GM12891 (cell line): Measurements from ENCODE around the gene HMCN2.

Source experiments
- PAX5 ChIP-seq: IDR thresholded peaks from 2 replicates; pipeline ENCODE4 v1.6.1; 2011; ENCODE audit warnings: low read length, moderate library complexity, mild to moderate bottlenecking; ENCODE audit not compliant: insufficient read depth, severe bottlenecking
- POLR2A ChIP-seq: IDR thresholded peaks from 2 replicates; pipeline ENCODE4 v1.6.1; 2011; ENCODE audit warnings: low read depth, low read length, control low read depth
- POLR2AphosphoS5 ChIP-seq: IDR thresholded peaks from 2 replicates; pipeline ENCODE4 v1.6.1; 2011; ENCODE audit warnings: low read depth, low read length, control low read depth
- POU2F2 ChIP-seq: IDR thresholded peaks from 2 replicates; pipeline ENCODE4 v1.6.1; 2011; ENCODE audit warnings: low read depth, mild to moderate bottlenecking, control low read depth, low read length, moderate library complexity
- SPI1 ChIP-seq: IDR thresholded peaks from 2 replicates; pipeline ENCODE4 v1.6.1; 2011; ENCODE audit warnings: low read depth, low read length, control low read depth
- TAF1 ChIP-seq: IDR thresholded peaks from 2 replicates; pipeline ENCODE4 v1.6.1; 2011; ENCODE audit warnings: low read depth, low read length, control low read depth

GRCh38 chr9:130427326-130427725 is 161.8 kb downstream of the HMCN2 start:
- no peak for TF ChIP-seq POLR2A
- no peak for TF ChIP-seq TAF1
- TF ChIP-seq POLR2AphosphoS5, result no peak
- no peak for TF ChIP-seq POU2F2
- TF ChIP-seq SPI1, result no peak
- TF ChIP-seq PAX5, result no peak
